ENCODE results near the gene MYF6.

- TF ChIP-seq, protein P1, sequence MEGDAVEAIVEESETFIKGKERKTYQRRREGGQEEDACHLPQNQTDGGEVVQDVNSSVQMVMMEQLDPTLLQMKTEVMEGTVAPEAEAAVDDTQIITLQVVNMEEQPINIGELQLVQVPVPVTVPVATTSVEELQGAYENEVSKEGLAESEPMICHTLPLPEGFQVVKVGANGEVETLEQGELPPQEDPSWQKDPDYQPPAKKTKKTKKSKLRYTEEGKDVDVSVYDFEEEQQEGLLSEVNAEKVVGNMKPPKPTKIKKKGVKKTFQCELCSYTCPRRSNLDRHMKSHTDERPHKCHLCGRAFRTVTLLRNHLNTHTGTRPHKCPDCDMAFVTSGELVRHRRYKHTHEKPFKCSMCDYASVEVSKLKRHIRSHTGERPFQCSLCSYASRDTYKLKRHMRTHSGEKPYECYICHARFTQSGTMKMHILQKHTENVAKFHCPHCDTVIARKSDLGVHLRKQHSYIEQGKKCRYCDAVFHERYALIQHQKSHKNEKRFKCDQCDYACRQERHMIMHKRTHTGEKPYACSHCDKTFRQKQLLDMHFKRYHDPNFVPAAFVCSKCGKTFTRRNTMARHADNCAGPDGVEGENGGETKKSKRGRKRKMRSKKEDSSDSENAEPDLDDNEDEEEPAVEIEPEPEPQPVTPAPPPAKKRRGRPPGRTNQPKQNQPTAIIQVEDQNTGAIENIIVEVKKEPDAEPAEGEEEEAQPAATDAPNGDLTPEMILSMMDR (IDR thresholded peaks at IDR 0.05 in 8 of 11, conservative IDR thresholded peaks at IDR 0.05 in 3 of 11): no peak
- no peak for TF ChIP-seq POLR2A (IDR thresholded peaks at IDR 0.05)
Observed at GRCh38 chr12:80745851-80746505, 38.5 kb downstream of the MYF6 start.
